Mesenchymal stem cell (in vitro differentiated cells and primary cell): ENCODE data around the gene TCAIM.

Experiments used
- DNase-seq: peaks from one replicate; pipeline ENCODE4 v3.0.0-alpha.2; 2013
- H2AFZ ChIP-seq: one replicate; pipeline ENCODE4 v1.6.1; 2013; ENCODE audit warnings: low read depth, mild to moderate bottlenecking, control low read depth, inconsistent platforms, low read length, moderate library complexity
- H2AK5ac ChIP-seq: 2 replicates; pipeline ENCODE4 v1.6.1; 2013; ENCODE audit warnings: low read length, moderate library complexity, mild to moderate bottlenecking, inconsistent platforms; ENCODE audit not compliant: severe bottlenecking
- H2BK120ac ChIP-seq: one replicate; pipeline ENCODE4 v1.6.1; 2013; ENCODE audit warnings: low read depth, mild to moderate bottlenecking, inconsistent platforms, low read length, moderate library complexity
- H2BK12ac ChIP-seq, 2 experiments: one replicate each; pipeline ENCODE4 v1.6.1; 2013; ENCODE audit warnings: inconsistent platforms in 2 of 2, low read length in 2 of 2, mild to moderate bottlenecking in 2 of 2, moderate library complexity in 2 of 2, control low read depth in 1 of 2
- H2BK15ac ChIP-seq: one replicate; pipeline ENCODE4 v1.6.1; 2013; ENCODE audit warnings: mild to moderate bottlenecking, low read depth, inconsistent platforms; ENCODE audit not compliant: poor library complexity, severe bottlenecking
- H2BK5ac ChIP-seq: 2 replicates; pipeline ENCODE4 v1.6.1; 2013; ENCODE audit warnings: low read depth, mild to moderate bottlenecking, low read length, control low read depth, inconsistent platforms; ENCODE audit not compliant: poor library complexity, severe bottlenecking
- H3K14ac ChIP-seq, 2 experiments: one replicate each; pipeline ENCODE4 v1.6.1; 2013; ENCODE audit warnings: inconsistent platforms in 2 of 2, low read length in 2 of 2, control low read depth in 1 of 2, mild to moderate bottlenecking in 1 of 2, moderate library complexity in 1 of 2
- H3K18ac ChIP-seq, 2 experiments: one replicate each; pipeline ENCODE4 v1.6.1; 2013; ENCODE audit warnings: inconsistent platforms in 2 of 2, low read length in 2 of 2, control low read depth in 1 of 2, low read depth in 1 of 2, mild to moderate bottlenecking in 1 of 2
- H3K23ac ChIP-seq, 2 experiments: one replicate each; pipeline ENCODE4 v1.6.1; 2013; ENCODE audit warnings: inconsistent platforms in 2 of 2, low read length in 2 of 2, mild to moderate bottlenecking in 2 of 2, moderate library complexity in 2 of 2, control low read depth in 1 of 2
- H3K27ac ChIP-seq: 2 replicates; pipeline ENCODE4 v1.5.1; 2013; ENCODE audit warnings: mild to moderate bottlenecking, moderate library complexity, low read length, control low read depth, inconsistent platforms; ENCODE audit not compliant: poor library complexity, severe bottlenecking
- H3K27me3 ChIP-seq, 2 experiments: 2 replicates each; pipeline versions ENCODE4 v1.6.1 to v1.7.0; 2013; ENCODE audit warnings: low read length in 2 of 2, mild to moderate bottlenecking in 2 of 2, moderate library complexity in 2 of 2, control low read depth in 1 of 2, inconsistent platforms in 1 of 2; ENCODE audit not compliant: control insufficient read depth in 1 of 2, insufficient read depth in 1 of 2
- H3K36me3 ChIP-seq, 2 experiments: 2 replicates each; pipeline versions ENCODE4 v1.6.1 to v1.7.0; 2013; ENCODE audit warnings: low read length in 2 of 2, control low read depth in 1 of 2, inconsistent platforms in 1 of 2, low read depth in 1 of 2, mild to moderate bottlenecking in 1 of 2; ENCODE audit not compliant: insufficient read depth in 2 of 2, control insufficient read depth in 1 of 2
- H3K4ac ChIP-seq, 2 experiments: one replicate each; pipeline ENCODE4 v1.6.1; 2013; ENCODE audit warnings: inconsistent platforms in 2 of 2, low read length in 2 of 2, mild to moderate bottlenecking in 2 of 2, moderate library complexity in 2 of 2, control low read depth in 1 of 2, low read depth in 1 of 2
- H3K4me1 ChIP-seq: 2 replicates; pipeline ENCODE4 v1.6.1; 2013; ENCODE audit warnings: low read depth, low read length, control low read depth; ENCODE audit not compliant: control insufficient read depth, insufficient read depth
- H3K4me2 ChIP-seq: 2 replicates; pipeline ENCODE4 v1.6.1; 2013; ENCODE audit warnings: low read length, mild to moderate bottlenecking, inconsistent platforms; ENCODE audit not compliant: poor library complexity, severe bottlenecking
- H3K4me3 ChIP-seq, 2 experiments: 2 replicates each; pipeline versions ENCODE4 v1.5.1 to v1.7.0; 2013; ENCODE audit warnings: low read length in 2 of 2, mild to moderate bottlenecking in 2 of 2, control low read depth in 1 of 2, low read depth in 1 of 2; ENCODE audit not compliant: insufficient read depth in 1 of 2
- H3K79me1 ChIP-seq: replicated peaks from 2 replicates; pipeline ENCODE4 v1.6.1; 2013; ENCODE audit warnings: mild to moderate bottlenecking, control low read depth, low read length, inconsistent platforms; ENCODE audit not compliant: poor library complexity, severe bottlenecking
- H3K9ac ChIP-seq: 2 replicates; pipeline ENCODE4 v1.7.0; 2013; ENCODE audit warnings: mild to moderate bottlenecking, low read length, moderate library complexity
- H3K9me3 ChIP-seq: 2 replicates; pipeline ENCODE4 v1.7.0; 2013; ENCODE audit warnings: mild to moderate bottlenecking, low read length; ENCODE audit not compliant: control insufficient read depth
- H4K8ac ChIP-seq: one replicate; pipeline ENCODE4 v1.6.1; 2013; ENCODE audit warnings: inconsistent platforms, mild to moderate bottlenecking, low read length, moderate library complexity
- H4K91ac ChIP-seq: one replicate; pipeline ENCODE4 v1.6.1; 2013; ENCODE audit warnings: mild to moderate bottlenecking, low read length, inconsistent platforms
- WGBS: methylation state at CpG from one replicate; pipeline ENCODE4 v1.1.7; 2013; ENCODE audit warnings: mixed read lengths; 5-methylcytosine and 5-hydroxymethylcytosine counted together

TCAIM gene

DNA sequence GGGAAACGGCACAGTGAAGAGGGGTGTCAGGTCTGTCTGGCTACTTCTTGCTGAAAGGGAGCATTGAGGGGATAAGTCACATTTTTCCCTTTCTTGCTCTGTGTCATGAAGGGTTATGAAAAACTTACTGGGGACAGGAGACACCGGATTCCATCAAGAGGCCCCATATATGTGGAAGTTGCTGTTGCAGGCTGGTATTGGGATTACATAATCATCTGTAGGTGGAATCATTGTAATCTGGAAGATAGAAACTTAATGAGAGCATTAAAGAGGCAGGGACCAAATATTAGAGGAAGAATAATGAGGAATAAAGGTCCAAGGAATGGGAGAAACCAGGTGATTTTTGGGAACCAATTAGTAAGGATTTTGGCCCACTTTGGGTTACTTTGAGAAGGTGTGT is 4.2 kb upstream of the TCAIM start:
- H4K91ac ChIP-seq = no peak overlapping the region
- no peak overlapping the region for H4K8ac ChIP-seq
- H2BK5ac ChIP-seq = no peak overlapping the region
- no peak overlapping the region for H2BK120ac ChIP-seq
- H2BK12ac ChIP-seq = no peak overlapping the region
- peaks cover 2% of the 10 kb centered on the region for H3K4me1 ChIP-seq
- H2AFZ ChIP-seq = no peak overlapping the region
- H3K18ac ChIP-seq = no peak overlapping the region
- no peak overlapping the region for H3K23ac ChIP-seq
- no peak overlapping the region for H3K27ac ChIP-seq
- no peak overlapping the region for H3K4me2 ChIP-seq
- WGBS = 81% methylated on average over 2 of the region's 2 CpGs
- no peak overlapping the region for H2BK15ac ChIP-seq
- H3K4me3 ChIP-seq = no peak overlapping the region
- peaks cover 4 to 17% of the 10 kb centered on the region in 2 experiments for H3K27me3 ChIP-seq
- H2AK5ac ChIP-seq = no peak overlapping the region
- DNase-seq = no peak
- no peaks in the 10 kb centered on the region for H3K36me3 ChIP-seq
- peaks cover 1% of the 10 kb centered on the region for H3K79me1 ChIP-seq
- no peak overlapping the region for H3K14ac ChIP-seq
- H3K4ac ChIP-seq = no peak overlapping the region
- H3K9me3 ChIP-seq = no peaks in the 10 kb centered on the region
- H3K9ac ChIP-seq = no peak overlapping the region

DNA sequence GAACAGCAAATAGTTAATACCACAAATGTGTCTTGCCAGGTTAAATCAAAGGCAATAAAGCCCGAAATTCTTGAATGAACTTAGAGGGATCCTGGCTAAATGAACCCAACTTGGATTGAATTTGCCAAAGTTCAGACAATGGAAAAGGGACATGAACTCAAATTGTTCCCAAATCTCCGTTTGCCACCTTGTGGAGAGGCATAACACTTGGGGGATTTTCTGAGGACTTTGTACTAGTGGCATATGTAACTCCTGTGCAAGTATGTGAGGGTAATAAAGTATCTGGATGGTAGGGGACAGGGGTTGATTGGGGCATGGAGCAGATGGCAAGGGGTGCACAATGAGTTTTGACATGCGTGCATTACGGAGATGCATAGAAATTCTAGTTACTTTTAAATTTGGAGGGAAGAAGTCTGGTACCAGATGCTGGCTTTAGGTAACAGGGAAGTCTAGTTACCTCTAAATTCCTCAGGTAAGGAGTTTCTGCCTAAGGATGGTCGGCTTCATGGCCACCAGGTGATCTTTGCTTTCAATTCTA is 1.2 kb upstream of the TCAIM start:
- Histone ChIP-seq H4K8ac (no peak overlapping the region), H3K9ac (peak overlapping the region; percentile 92), H3K4ac (no peak overlapping the region), H2BK15ac (no peak overlapping the region), H3K36me3 (no peaks in the 10 kb centered on the region), H3K18ac (peak overlapping the region in 1 of 2 experiments; percentile 30), H3K23ac (no peak overlapping the region), H2BK12ac (no peak overlapping the region), H2BK5ac (no peak overlapping the region), H3K27ac (no peak overlapping the region), H4K91ac (no peak overlapping the region), H3K4me3 (peak overlapping the region in 1 of 2 experiments; percentile 88), H3K4me2 (peak overlapping the region; percentile 36), H3K79me1 (peaks cover 6% of the 10 kb centered on the region), H3K4me1 (peaks cover 2% of the 10 kb centered on the region), H2AFZ (no peak overlapping the region), H3K27me3 (peaks cover 4 to 15% of the 10 kb centered on the region in 2 experiments), H2AK5ac (no peak overlapping the region), H3K9me3 (no peaks in the 10 kb centered on the region), H3K14ac (no peak overlapping the region), H2BK120ac (no peak overlapping the region)
- 43% methylated on average over 5 of the region's 5 CpGs for WGBS
- no peak for DNase-seq

DNA sequence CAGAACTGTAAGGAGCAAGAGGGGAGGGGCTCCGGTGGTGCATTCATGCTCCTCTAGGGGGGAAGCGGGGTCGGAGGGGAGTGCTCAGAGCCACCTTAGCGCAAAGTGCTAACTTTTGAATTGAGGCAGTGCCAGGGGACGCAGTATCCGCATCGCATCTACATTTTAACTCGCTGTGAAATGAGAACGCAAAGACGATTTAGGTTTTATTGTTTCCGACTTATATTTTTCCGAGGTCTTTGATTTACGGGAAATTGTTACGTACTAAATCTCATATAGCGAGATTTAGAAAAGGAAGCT is 212 bp downstream of the TCAIM start:
- H3K36me3 ChIP-seq = no peaks in the 10 kb centered on the region
- peaks cover 0 to 10% of the 10 kb centered on the region in 2 experiments for H3K27me3 ChIP-seq
- DNase-seq = no peak
- peak overlapping the region; percentile 73 for H4K91ac ChIP-seq
- no peak overlapping the region for H2BK15ac ChIP-seq
- WGBS = 0% methylated on average over 12 of the region's 15 CpGs
- no peak overlapping the region for H2AK5ac ChIP-seq
- H3K23ac ChIP-seq = no peak overlapping the region
- H2BK5ac ChIP-seq = peak overlapping the region; percentile 70
- H3K9ac ChIP-seq = peak overlapping the region; percentile 92
- H4K8ac ChIP-seq = peak overlapping the region; percentile 80
- H3K79me1 ChIP-seq = peaks cover 10% of the 10 kb centered on the region
- H3K9me3 ChIP-seq = no peaks in the 10 kb centered on the region
- no peak overlapping the region for H2BK12ac ChIP-seq
- H3K4ac ChIP-seq = peak overlapping the region in 1 of 2 experiments; percentile 69
- peak overlapping the region; percentile 78 for H3K4me2 ChIP-seq
- no peak overlapping the region for H2AFZ ChIP-seq
- peak overlapping the region in 1 of 2 experiments; percentile 91 for H3K14ac ChIP-seq
- H3K27ac ChIP-seq = peak overlapping the region; percentile 81
- peak overlapping the region; percentile 85 to 97 for H3K18ac ChIP-seq
- H2BK120ac ChIP-seq = no peak overlapping the region
- peak overlapping the region; percentile 72 to 88 for H3K4me3 ChIP-seq
- H3K4me1 ChIP-seq = peaks cover 2% of the 10 kb centered on the region

DNA sequence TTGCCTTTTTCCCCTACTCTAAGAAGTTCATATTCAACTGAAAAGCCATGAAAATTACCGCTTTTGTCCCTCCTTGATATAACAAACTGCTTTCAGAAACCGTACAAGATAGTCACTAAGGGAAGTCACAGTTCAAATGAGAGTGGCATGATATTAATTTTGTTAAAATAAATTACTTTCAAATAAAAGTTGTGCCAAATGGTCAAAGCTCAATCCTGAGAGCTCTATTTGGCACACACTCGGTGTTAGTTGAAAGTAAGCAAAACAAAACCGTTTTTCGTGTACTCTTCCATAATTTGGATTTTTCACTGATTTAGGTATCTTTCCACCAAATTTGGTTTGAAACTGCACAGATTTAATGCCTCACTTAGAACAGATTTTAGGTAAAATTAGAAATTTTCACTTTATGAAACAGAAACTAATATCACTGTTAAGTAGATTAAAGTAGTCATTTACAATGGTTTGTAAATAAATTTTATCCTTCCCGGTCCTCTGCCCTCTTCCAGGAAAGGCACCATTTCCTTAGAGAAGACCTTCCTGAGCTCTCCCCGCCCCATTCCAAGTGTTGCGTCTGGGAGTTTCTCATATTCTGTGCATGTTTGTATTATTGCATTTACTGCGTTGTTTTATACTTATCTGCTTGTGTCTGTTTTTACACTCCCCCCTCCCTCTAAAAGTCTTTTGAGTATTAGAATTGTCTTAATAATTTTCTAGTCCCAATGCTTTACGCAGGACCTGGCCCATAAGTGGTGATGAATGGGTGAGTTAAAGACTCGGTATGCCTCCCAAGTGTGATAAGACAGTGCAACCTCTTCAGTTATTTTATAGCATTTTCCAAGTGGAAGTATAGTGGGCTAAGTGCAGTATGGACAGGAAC is 853 bp downstream of the TCAIM start:
- Histone ChIP-seq H3K36me3 (no peaks in the 10 kb centered on the region), H3K9ac (peak overlapping the region; percentile 92), H2AK5ac (peak overlapping the region; percentile 47), H3K27me3 (peaks cover 0 to 4% of the 10 kb centered on the region in 2 experiments), H2BK15ac (no peak overlapping the region), H2BK12ac (no peak overlapping the region), H3K4me2 (peak overlapping the region; percentile 24), H4K91ac (no peak overlapping the region), H3K18ac (no peak overlapping the region), H3K14ac (no peak overlapping the region), H2BK5ac (no peak overlapping the region), H4K8ac (no peak overlapping the region), H3K4me1 (peaks cover 2% of the 10 kb centered on the region), H3K9me3 (no peaks in the 10 kb centered on the region), H2AFZ (no peak overlapping the region), H3K4me3 (peak overlapping the region in 1 of 2 experiments; percentile 88), H2BK120ac (no peak overlapping the region), H3K4ac (no peak overlapping the region), H3K79me1 (peaks cover 10% of the 10 kb centered on the region), H3K23ac (no peak overlapping the region), H3K27ac (peak overlapping the region; percentile 5)
- 51% methylated on average over 6 of the region's 11 CpGs for WGBS
- DNase-seq = no peak
